B cell (primary cell): Measurements from ENCODE around the gene KIF22. TPM values are rescaled to one million over a fixed set of nuclear protein-coding genes. Genes with fewer than 3 reads are reported as not detected.

Source experiments
- ATAC-seq: fragments of 200-7000 bp; cut with Tn5 transposase; one replicate; pipeline ENCODE4 v1.10.0; 2021; ENCODE audit warnings: low read depth, mild to moderate bottlenecking, moderate number of reproducible peaks, moderate library complexity
- CTCF ChIA-PET: fragments of 350-600 bp; sonication (Branson Sonifier 250); formaldehyde crosslinking; loops from one replicate; lab custom pipeline; 2021; ENCODE audit warnings: antibody characterized with exemption, inconsistent platforms; lab: Charles Lee
- POLR2A ChIA-PET: fragments of 350-600 bp; sonication (Branson Sonifier 250); formaldehyde crosslinking; loops from one replicate; lab custom pipeline; 2021; ENCODE audit warnings: antibody characterized with exemption; lab: Charles Lee
- DNase-seq: peaks from one replicate; pipeline ENCODE4 v3.0.0; 2013
- H2AFZ ChIP-seq: 2 replicates; pipeline ENCODE4 v1.6.1; 2012; ENCODE audit warnings: mild to moderate bottlenecking, low read depth, low read length; ENCODE audit not compliant: insufficient read depth, poor library complexity, severe bottlenecking
- H3K27ac ChIP-seq, 2 donors: 1 replicate in 1 of 2; 2 replicates in 1 of 2; pipeline ENCODE4 v1.5.1; 2012 to 2013; ENCODE audit warnings: low read length in 2 of 2, mild to moderate bottlenecking in 2 of 2, moderate library complexity in 1 of 2
- H3K27me3 ChIP-seq, 4 experiments: fragments of 200-600 bp in 1 of 4; sonication (generic) in 1 of 4; replicated peaks in 1 of 4; 1 replicate in 2 of 4; 2 replicates in 2 of 4; pipeline versions ENCODE4 v1.6.1 to v1.7.0; 2013 to 2016; ENCODE audit warnings: low read length in 3 of 4, mild to moderate bottlenecking in 2 of 4, mixed read lengths in 1 of 4, moderate library complexity in 1 of 4; ENCODE audit not compliant: insufficient read depth in 4 of 4, control insufficient read depth in 3 of 4; ENCODE audit errors: control extremely low read depth in 1 of 4
- H3K36me3 ChIP-seq, 2 experiments: replicated peaks in 1 of 2; 1 replicate in 1 of 2; 2 replicates in 1 of 2; pipeline versions ENCODE4 v1.6.1 to v1.7.1; 2013; ENCODE audit warnings: low read length in 1 of 2; ENCODE audit not compliant: insufficient read depth in 2 of 2, control insufficient read depth in 1 of 2; ENCODE audit errors: control extremely low read depth in 1 of 2, extremely low read depth in 1 of 2
- H3K4me1 ChIP-seq, 2 donors: fragments of 200-600 bp in 1 of 2; sonication (generic) in 1 of 2; 1 replicate in 1 of 2; 2 replicates in 1 of 2; pipeline versions ENCODE4 v1.5.1 to v1.6.1; 2013 to 2017; ENCODE audit warnings: low read length in 2 of 2; ENCODE audit not compliant: control insufficient read depth in 2 of 2, insufficient read depth in 2 of 2
- H3K4me2 ChIP-seq: replicated peaks from 2 replicates; pipeline ENCODE3; 2012; ENCODE audit warnings: mild to moderate bottlenecking, low read depth, low read length; ENCODE audit not compliant: poor library complexity, severe bottlenecking
- H3K4me3 ChIP-seq, 5 experiments: fragments of 200-600 bp in 1 of 5; sonication (generic) in 1 of 5; 1 replicate in 3 of 5; 2 replicates in 2 of 5; pipeline versions ENCODE4 v1.5.1 to v1.7.0; 2011 to 2016; ENCODE audit warnings: low read length in 4 of 5, mild to moderate bottlenecking in 4 of 5, low read depth in 2 of 5, control low read depth in 1 of 5, moderate library complexity in 1 of 5; ENCODE audit not compliant: insufficient read depth in 1 of 5; ENCODE audit errors: control extremely low read depth in 1 of 5, extremely low read depth in 1 of 5
- H3K79me2 ChIP-seq: fragments of 200-600 bp; sonication (generic); one replicate; pipeline ENCODE4 v1.6.0; 2016; ENCODE audit warnings: low read length; ENCODE audit not compliant: control insufficient read depth, insufficient read depth
- H3K9ac ChIP-seq: fragments of 200-600 bp; sonication (generic); 2 replicates; pipeline ENCODE4 v1.6.1; 2017; ENCODE audit warnings: mild to moderate bottlenecking, low read length, moderate library complexity
- H3K9me3 ChIP-seq, 3 donors: one replicate each; pipeline versions ENCODE4 v1.6.1 to v1.7.1; 2013; ENCODE audit warnings: low read length in 2 of 3; ENCODE audit not compliant: control insufficient read depth in 2 of 3, insufficient read depth in 1 of 3; ENCODE audit errors: control extremely low read depth in 1 of 3
- H4K20me1 ChIP-seq: 2 replicates; pipeline ENCODE4 v1.6.0; 2012; ENCODE audit warnings: mild to moderate bottlenecking, low read length; ENCODE audit not compliant: insufficient read depth, control insufficient read depth, poor library complexity, severe bottlenecking
- H3K27ac Mint-ChIP-seq: one replicate; pipeline ENCODE4 v1.8.0; 2021; ENCODE audit warnings: mixed read lengths
- H3K27me3 Mint-ChIP-seq: one replicate; pipeline ENCODE4 v1.8.0; 2021; ENCODE audit warnings: mixed read lengths
- H3K4me1 Mint-ChIP-seq: one replicate; pipeline ENCODE4 v1.8.0; 2021; ENCODE audit warnings: mixed read lengths
- H3K4me3 Mint-ChIP-seq: one replicate; pipeline ENCODE4 v1.8.0; 2021; ENCODE audit warnings: mixed read lengths
- H3K9me3 Mint-ChIP-seq: one replicate; pipeline ENCODE4 v1.8.0; 2022; ENCODE audit warnings: mixed read lengths; ENCODE audit not compliant: insufficient read depth
- EZH2 ChIP-seq: IDR thresholded peaks from 2 replicates; pipeline ENCODE4 v1.6.1; 2012; ENCODE audit warnings: borderline replicate concordance, low read depth, mild to moderate bottlenecking, moderate library complexity, low read length; ENCODE audit not compliant: insufficient read depth, poor library complexity, severe bottlenecking
- WGBS: methylation state at CpG from one replicate; pipeline ENCODE4 v1.1.5; 2013; ENCODE audit warnings: missing lambda C conversion rate; ENCODE audit not compliant: insufficient coverage; 5-methylcytosine and 5-hydroxymethylcytosine counted together
- intact Hi-C: fragments of 100-400 bp; cut with micrococcal nuclease; formaldehyde crosslinking; loops from one replicate; pipeline ENCODE4 v1.10.0; 2022
- polyA plus RNA-seq: library from polyadenylated mRNA; depleted of rRNA; stranded (reverse); fragments of >200 nt; gene quantifications from 2 replicates; pipeline ENCODE4 v1.2.3, GENCODE V29; 2012
- total RNA-seq, 2 donors: library from RNA; stranded (reverse); fragments of 120-200 nt in 1 of 2; gene quantifications; 1 replicate in 1 of 2; 2 replicates in 1 of 2; pipeline versions ENCODE4 v1.2.3 to v1.2.4, GENCODE V29; 2013 to 2022
- TF ChIP-seq, protein P1 (sequence below): fragments of 200-600 bp; IDR thresholded peaks from one replicate; pipeline ENCODE4 v1.8.0; 2022; ENCODE audit warnings: antibody characterized with exemption, mild to moderate bottlenecking

KIF22 gene
- total and polyA plus RNA-seq, 2 donors (not counting 1 experiment from before 2014, with no cell fraction given): 53.9 to 57.2 TPM

DNA sequence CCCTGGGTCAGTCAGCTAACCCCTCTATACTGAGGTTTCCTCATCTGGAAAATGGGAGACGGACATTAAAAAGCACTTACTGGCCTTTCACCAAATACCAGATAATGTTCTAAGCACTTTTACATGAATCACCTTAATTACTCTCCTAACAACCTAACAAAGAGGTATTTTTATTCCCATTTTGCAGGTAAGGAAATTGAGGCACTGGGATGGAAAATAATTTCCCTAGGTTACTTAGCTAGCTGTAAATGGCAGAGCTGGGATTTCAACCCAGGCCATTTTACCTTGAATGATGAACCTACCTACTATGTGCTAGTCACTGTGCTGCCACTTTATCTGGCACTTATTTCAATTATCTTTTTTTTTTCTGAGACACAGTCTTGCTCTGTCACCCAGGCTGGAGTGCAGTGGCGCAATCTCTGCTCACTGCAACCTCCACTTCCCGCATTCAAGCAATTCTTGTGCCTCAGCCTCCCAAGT lies 3.7 kb downstream of the KIF22 start:
- H3K9me3 Mint-ChIP-seq: no peaks in the 10 kb centered on the region
- POLR2A ChIA-PET: no interaction called here
- Histone ChIP-seq H3K27me3 (no peaks in the 10 kb centered on the region), H3K4me1 (peaks cover 17 to 27% of the 10 kb centered on the region in 2 donors), H4K20me1 (no peaks in the 10 kb centered on the region), H3K4me2 (no peak overlapping the region), H2AFZ (no peak overlapping the region), H3K27ac (no peak overlapping the region), H3K9me3 (no peaks in the 10 kb centered on the region), H3K4me3 (no peak overlapping the region), H3K79me2 (peaks cover 49% of the 10 kb centered on the region), H3K9ac (no peak overlapping the region), H3K36me3 (peaks cover 2 to 25% of the 10 kb centered on the region in 2 experiments)
- TF ChIP-seq, protein P1, sequence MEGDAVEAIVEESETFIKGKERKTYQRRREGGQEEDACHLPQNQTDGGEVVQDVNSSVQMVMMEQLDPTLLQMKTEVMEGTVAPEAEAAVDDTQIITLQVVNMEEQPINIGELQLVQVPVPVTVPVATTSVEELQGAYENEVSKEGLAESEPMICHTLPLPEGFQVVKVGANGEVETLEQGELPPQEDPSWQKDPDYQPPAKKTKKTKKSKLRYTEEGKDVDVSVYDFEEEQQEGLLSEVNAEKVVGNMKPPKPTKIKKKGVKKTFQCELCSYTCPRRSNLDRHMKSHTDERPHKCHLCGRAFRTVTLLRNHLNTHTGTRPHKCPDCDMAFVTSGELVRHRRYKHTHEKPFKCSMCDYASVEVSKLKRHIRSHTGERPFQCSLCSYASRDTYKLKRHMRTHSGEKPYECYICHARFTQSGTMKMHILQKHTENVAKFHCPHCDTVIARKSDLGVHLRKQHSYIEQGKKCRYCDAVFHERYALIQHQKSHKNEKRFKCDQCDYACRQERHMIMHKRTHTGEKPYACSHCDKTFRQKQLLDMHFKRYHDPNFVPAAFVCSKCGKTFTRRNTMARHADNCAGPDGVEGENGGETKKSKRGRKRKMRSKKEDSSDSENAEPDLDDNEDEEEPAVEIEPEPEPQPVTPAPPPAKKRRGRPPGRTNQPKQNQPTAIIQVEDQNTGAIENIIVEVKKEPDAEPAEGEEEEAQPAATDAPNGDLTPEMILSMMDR: no peak
- no peak for TF ChIP-seq EZH2
- no CpG with 5 or more reads among the region's 3 CpGs for WGBS
- ATAC-seq (no peak), DNase-seq (no peak)
- CTCF ChIA-PET: interaction anchor here (1.0 to 1.5 kb wide), 5 partner anchors 8 to 102 kb away, joined by 3 to 7 read pairs (median 5); no protein-coding TSS in a partner anchor
- H3K4me3 Mint-ChIP-seq: no peak overlapping the region
- no peak overlapping the region for H3K27ac Mint-ChIP-seq
- H3K27me3 Mint-ChIP-seq: no peaks in the 10 kb centered on the region
- intact Hi-C loops: loop anchor here (5.0 kb wide), 1 partner anchor 178 kb away; the partner anchor contains the start of gene TAOK2
- H3K4me1 Mint-ChIP-seq: peaks cover 30% of the 10 kb centered on the region

DNA sequence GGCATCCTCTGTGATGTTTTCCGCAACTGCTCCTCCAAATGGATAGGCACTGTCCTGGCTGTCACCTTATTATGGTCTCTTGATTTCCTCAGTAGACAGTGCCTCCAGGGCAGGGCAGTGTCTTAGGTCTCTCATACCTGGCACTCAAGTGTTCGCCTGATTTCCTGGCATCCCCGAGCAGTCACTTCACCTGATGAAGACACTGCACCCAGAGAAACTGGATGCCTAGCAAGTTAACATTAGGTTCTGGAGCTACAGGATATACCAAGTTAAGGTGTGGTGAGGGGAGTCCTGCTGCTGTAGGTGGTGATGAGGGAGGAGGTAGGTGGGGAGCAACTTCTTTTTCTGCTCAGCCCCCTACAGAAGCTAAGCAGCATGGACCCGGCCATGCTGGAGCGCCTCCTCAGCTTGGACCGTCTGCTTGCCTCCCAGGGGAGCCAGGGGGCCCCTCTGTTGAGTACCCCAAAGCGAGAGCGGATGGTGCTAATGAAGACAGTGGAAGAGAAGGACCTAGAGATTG lies 11.9 kb downstream of the KIF22 start:
- WGBS: 98% methylated on average over 4 of the region's 8 CpGs
- Histone ChIP-seq H2AFZ (no peak overlapping the region), H3K79me2 (peaks cover 3% of the 10 kb centered on the region), H3K9ac (no peak overlapping the region), H3K27me3 (no peaks in the 10 kb centered on the region), H4K20me1 (no peaks in the 10 kb centered on the region), H3K4me1 (peaks cover 13 to 18% of the 10 kb centered on the region in 2 donors), H3K27ac (no peak overlapping the region), H3K4me3 (no peak overlapping the region), H3K4me2 (no peak overlapping the region), H3K36me3 (peaks cover 1 to 30% of the 10 kb centered on the region in 2 experiments), H3K9me3 (no peaks in the 10 kb centered on the region)
- Mint-ChIP-seq H3K4me1 (peaks cover 19% of the 10 kb centered on the region), H3K27ac (peak overlapping the region; percentile 67), H3K27me3 (no peaks in the 10 kb centered on the region), H3K9me3 (no peaks in the 10 kb centered on the region), H3K4me3 (no peak overlapping the region)
- intact Hi-C loops: no loop called here
- DNase-seq: no peak
- TF ChIP-seq, protein P1: no peak
- no peak for TF ChIP-seq EZH2
- ATAC-seq: no peak
- POLR2A ChIA-PET: interaction anchor here (0.6 to 4.3 kb wide), 2 partner anchors 12 to 105 kb away, joined by 3 to 24 read pairs; partner anchors contain the start of gene KIF22
- CTCF ChIA-PET: interaction anchor here (0.8 to 2.1 kb wide), 7 partner anchors 7 to 101 kb away, joined by 3 to 6 read pairs (median 5); partner anchors contain the start of genes KIF22 and PAGR1
